Brain pericyte (primary cell): ENCODE data around the gene DHRS1.
"Not testable (repeated sequence)": the region's sequence is repeated elsewhere in the genome, so short reads cannot be mapped to it uniquely, and the experiment has no call there.

ENCODE experiments used
- DNase-seq: peaks from one replicate; pipeline ENCODE4 v3.0.0-alpha.2; 2012; ENCODE audit warnings: low read depth, low spot score

DHRS1 gene

DNA sequence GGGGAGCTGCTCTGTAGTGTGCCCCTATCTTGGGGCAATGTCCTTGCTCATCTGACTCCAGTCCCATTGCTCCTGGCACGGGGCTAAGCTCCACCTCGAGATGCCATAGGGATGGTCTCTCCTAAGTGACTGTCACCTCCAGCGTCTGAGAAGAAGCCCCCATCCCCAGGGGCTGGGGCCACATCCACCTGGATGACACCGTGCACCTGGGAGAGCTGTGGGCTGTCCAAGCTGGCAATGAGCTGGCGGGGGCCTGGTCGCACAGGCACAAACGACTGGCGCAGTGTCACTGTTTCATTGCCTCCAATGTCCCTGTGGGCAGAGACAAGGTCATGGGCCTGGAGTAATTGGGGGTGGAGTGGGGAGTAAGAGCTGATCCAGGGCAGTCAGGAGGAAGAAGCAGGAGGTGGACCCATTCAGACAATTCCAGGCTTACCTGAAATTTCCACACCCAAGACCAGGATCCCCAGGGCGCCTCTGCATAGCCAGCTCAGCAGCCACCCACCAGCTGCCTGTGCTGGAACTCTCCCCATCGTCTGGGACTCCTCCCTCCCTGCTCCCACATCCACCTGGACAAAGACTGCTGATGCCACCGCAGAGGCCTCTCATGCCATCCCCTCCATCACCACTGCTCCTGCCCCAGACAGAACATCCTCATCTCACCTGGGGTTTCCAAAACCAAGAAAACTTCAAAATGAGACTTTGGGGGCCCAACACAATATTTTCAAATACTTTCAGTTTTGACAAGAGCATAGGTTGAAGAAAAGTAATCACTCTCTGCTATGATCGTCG lies 50.2 kb downstream of the DHRS1 start:
- DNase-seq, result no peak

DNA sequence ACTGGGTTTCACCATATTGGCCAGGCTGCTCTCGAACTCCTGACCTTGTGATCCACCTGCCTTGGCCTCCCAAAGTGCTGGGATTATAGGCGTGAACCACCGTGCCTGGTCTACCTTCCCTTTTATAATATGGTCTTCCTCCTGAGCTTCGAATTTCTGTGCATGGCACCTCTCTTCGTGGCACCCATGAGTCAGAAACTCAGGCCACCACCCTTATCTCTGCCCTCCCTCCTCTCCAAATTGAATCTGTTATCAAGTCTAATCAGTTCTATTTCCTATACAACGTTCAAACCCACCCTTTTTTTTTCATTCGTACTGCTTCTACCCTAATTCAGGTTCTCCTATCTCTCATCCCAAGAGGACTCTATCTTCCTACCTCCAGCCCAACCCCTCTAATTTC lies 52.2 kb downstream of the DHRS1 start:
- no peak for DNase-seq

DNA sequence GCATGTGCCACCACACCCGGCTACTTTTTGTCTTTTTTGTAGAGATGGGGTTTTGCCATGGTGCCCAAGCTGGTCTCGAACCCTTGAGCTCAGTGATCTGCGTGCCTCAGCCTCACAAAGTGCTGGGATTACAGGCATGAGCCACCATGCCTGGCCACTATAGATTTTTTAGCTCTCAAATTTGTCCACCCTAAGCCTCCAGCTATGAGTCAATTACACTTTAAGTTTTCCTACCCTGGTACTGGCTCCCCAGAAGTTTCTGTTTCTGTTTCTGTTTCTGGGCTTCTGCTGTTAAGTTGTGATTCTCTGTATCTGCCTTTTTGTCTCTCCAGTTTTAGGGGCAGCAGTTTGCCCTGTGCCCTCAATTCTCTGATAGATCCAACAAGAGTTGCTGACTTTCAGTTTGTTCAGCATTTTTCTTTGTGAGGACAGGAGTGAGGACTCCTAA lies 52.8 kb downstream of the DHRS1 start:
- DNase-seq, result no peak

DNA sequence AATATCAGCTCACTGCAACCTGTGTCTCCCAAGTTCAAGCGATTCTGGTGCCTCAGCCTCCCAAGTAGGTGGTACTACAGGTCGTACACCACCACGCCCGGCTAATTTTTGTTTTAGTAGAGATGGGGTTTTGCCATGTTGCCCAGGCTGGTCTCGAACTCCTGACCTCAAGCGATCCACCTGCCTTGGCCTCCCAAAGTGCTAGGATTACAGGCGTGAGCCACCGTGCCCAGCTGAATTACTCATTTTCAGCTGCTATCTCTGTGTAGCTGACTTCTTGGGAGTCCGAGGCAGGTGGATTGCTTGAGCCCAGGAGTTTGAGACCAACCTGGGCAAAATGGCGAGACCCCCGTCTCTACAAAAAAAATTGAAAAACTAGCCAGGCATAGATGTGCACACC lies 54.2 kb downstream of the DHRS1 start:
- not testable (repeated sequence) for DNase-seq

DNA sequence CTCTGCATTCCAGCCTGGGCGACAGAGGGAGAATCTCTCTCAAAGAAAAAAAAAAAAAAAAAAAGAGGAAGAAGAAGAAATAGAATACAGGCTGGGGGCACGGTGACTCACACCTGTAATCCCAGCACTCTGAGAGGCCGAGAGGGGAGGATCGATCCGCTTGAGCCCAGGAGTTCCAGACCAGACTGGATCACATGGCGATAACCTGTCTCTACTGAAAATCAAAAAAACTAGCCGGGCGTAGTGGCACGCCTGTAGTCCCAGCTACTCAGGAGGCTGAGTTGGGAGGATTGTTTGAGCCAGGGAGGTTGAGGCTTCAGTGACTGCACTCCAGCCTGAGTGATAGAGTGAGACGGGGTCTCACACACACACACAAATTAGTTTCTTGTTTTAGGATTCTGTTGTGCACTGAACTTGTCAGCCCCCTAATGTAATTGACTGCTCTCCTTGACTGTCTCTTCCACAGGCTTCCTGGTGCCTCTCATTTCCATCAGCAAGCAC lies 56.2 kb downstream of the DHRS1 start:
- no peak for DNase-seq

DNA sequence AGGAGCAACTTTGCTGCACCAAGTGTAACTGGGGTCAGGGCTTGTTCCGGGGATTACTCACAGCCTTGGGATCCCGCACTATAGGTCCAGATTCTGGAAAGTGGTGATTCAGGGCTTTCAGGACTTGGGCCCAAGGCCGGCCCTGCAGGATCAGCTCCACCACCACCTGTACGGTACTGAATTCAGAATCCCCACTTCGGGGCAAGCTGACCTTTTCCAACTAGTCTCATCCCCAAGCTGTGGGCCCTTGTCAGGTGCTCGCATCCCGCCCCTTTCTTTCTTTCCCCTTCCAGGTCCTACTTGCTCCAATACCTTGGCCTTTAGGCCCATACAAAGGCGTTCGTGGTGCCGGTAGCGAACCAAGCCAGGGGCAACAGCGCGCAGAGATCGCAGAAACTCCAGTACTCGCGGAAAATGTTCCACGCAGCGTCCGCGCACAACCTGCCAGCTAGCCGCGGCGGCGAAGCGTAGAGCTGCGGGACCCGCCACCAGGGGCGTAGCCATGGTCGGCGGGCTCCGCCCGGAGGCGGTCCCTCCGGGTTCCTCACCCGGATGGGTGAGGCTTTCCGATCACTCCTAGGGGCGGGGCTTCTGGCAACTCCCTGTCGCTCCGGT lies 57.6 kb downstream of the DHRS1 start:
- no peak for DNase-seq
